Raji (cell line): ENCODE results near the gene GPHA2.

Experiments used
- POLR2A ChIP-seq: IDR thresholded peaks from 2 replicates; pipeline ENCODE4 v1.6.1; 2011; ENCODE audit warnings: low read depth, low read length, control low read depth; ENCODE audit not compliant: insufficient read depth

GPHA2 gene

GRCh38 chr11:64905516-64906313 lies 30.0 kb downstream of the GPHA2 start:
- no peak for TF ChIP-seq POLR2A

- TF ChIP-seq POLR2A: no peak
Measured at GRCh38 chr11:64903291-64903833, 32.3 kb downstream of the GPHA2 start.

- TF ChIP-seq POLR2A: no peak
Measured at GRCh38 chr11:64902102-64902900, 33.4 kb downstream of the GPHA2 start.

- no peak for TF ChIP-seq POLR2A
Measured at GRCh38 chr11:64900774-64901173, 34.9 kb downstream of the GPHA2 start.

- TF ChIP-seq POLR2A: no peak
Measured at GRCh38 chr11:64900263-64900678, 35.4 kb downstream of the GPHA2 start.

- no peak for TF ChIP-seq POLR2A
Measured at GRCh38 chr11:64898541-64898940, 37.2 kb downstream of the GPHA2 start.

GRCh38 chr11:64898076-64898445 lies 37.6 kb downstream of the GPHA2 start:
- no peak for TF ChIP-seq POLR2A

- TF ChIP-seq POLR2A: no peak
Measured at GRCh38 chr11:64897381-64898075, 38.2 kb downstream of the GPHA2 start.

- TF ChIP-seq POLR2A: no peak
Measured at GRCh38 chr11:64896448-64897022, 39.2 kb downstream of the GPHA2 start.

GRCh38 chr11:64894812-64895452 lies 40.8 kb downstream of the GPHA2 start:
- TF ChIP-seq POLR2A: no peak

GRCh38 chr11:64894070-64894811 lies 41.5 kb downstream of the GPHA2 start:
- TF ChIP-seq POLR2A: 0 out of 2 replicates have a peak, but pooled peaks have one; percentile 23

- no peak for TF ChIP-seq POLR2A
Measured at GRCh38 chr11:64893194-64894069, 42.3 kb downstream of the GPHA2 start.

- no peak for TF ChIP-seq POLR2A
Measured at GRCh38 chr11:64892838-64893193, 42.9 kb downstream of the GPHA2 start.

GRCh38 chr11:64892411-64892831 lies 43.3 kb downstream of the GPHA2 start:
- no peak for TF ChIP-seq POLR2A
